ENCODE results near the gene EGFR.

Gene EGFR

DNA sequence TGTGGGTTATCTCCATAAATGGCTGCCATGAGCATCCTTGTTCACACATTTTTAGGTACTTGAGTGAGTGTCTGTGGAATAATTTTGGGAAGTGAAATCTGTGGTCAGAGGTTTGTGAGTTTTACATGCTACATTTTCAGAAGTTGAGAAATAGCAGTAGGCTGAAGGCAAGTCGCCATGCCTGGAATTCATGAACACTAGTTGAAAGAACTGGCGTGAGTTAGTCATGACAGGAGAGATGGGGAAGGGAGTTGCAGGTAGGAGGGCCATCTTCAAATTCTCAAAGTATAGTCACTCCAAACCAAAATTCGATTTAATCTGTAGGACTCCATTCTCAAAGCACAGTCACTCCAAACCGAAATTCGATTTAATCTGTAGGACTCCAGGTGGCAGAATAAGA is 89.6 kb downstream of the EGFR start:
- no peak for DNase-seq

DNA sequence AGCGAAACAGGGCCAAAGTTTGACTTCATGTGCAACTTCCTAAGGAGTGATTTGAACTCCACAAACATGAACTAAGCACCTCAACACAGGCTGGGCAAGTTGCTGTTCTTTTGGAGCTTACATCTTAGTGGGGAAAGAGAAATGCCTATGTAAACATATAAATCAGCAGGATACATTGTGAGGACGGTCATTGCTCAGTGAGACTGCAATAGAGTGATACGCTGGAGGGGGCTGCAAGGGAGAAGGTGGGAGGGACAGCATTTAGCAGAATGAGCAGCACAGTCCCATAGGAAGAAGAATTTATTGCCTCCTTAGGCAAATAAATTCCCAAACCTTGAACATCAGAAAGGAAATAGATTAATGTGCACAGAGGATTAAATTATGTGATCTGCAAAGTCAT is 90.0 kb downstream of the EGFR start:
- no peak for DNase-seq

DNA sequence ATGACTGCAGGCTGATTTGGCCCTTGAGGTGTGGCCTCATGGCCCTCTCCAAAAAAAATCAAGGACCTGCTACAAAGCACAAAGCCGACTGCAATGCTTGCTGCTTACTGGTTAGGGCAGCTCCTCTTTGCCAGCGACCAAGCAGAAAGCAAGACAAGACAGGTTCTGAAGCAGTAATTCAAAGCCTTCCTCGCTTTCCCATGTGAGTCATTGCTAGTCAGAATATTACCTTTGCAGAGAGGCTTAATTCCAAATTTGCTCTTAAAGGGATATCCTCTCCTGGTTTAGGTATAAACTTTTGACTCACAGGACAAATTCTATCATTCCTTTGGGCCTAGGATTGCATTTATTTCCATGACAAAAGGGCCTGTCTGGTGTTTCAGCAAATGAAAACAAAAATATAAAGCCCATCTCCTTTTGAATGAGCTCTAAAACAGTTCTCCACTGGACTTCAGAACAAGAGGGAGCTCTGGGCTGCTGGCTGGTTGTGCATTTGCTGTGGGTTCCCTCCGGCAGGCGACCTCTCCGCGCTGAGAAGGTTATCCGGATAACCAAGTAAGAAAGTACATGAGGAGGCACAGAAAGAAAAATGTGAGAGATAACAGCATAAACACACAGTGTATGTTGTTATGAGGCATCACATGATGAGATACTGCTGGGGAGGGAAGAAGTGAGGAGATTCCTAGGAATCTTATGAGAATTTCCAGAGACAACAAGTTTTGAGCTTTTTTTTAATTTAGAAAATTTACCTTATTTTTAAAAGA is 90.8 kb downstream of the EGFR start:
- DNase-seq = no peak

DNA sequence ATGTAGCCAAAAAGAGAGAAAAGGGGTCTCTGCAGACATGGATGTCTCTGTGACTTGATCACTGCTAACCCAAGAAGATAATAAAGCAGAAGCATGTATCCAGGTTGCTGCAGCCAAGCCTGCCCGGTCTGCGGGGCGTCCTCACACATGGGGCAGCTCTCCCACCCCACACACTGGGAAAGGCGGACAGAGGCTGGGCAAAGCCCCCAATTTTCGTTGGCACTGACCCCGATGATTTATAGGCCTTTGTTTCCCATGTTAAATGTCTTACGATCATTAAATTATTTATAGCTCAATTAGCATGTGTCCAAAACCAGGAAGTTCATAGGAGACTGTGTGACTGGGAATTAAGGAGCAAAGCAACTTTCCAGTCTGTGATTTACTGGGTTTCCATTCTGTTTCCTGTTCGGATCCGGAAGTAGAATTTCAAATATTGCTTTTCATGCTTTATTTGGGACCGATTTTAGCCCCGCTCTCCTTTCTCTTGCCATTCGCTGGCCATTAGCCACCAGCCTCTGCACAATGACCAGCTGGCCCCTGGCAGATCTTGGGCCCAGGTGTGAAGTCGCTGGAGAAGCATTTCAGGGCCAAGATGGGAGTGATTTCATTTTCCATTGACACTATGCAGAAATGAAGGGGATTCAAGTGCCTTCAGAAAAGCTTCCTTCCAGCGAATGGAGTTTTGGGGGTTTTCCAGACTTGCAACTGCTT is 91.6 kb downstream of the EGFR start:
- no peak for DNase-seq

DNA sequence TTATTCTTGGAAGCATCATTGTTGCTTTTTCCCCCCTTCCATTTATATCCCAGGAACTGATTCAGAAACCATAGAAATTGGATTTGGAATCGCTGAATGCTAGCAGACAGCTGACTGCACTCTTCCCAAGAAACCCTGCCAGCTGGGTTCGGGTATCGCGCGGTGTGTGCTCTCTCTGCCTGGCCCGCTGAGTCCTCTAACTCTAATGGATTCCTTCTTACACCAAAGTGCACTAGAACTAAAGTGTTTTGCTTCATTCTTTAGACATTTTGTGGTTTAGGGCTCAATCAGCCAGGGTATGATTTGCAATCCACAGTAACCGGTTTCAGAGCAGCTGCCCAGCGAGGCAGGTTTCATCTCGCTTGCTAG is 92.2 kb downstream of the EGFR start:
- DNase-seq = no peak

DNA sequence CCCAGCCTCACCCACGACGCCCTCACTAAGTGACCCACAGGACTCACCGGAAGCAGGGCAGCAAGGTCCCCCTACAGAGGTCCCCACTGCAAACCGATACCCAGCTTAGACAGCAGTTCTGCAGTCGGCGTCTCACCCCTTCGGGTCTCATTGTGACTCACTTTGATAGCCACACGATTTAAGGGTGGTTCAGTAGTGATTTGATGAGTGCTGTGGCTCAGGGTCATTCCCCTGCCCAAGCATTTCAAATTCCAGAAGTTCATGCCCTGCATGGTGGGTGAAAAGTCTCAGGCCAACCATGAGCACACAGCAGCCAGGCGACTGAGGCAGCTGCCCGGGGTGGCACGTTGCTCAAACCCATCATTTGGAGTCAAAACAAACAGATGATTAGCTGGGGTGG is 93.2 kb downstream of the EGFR start:
- no peak for DNase-seq

DNA sequence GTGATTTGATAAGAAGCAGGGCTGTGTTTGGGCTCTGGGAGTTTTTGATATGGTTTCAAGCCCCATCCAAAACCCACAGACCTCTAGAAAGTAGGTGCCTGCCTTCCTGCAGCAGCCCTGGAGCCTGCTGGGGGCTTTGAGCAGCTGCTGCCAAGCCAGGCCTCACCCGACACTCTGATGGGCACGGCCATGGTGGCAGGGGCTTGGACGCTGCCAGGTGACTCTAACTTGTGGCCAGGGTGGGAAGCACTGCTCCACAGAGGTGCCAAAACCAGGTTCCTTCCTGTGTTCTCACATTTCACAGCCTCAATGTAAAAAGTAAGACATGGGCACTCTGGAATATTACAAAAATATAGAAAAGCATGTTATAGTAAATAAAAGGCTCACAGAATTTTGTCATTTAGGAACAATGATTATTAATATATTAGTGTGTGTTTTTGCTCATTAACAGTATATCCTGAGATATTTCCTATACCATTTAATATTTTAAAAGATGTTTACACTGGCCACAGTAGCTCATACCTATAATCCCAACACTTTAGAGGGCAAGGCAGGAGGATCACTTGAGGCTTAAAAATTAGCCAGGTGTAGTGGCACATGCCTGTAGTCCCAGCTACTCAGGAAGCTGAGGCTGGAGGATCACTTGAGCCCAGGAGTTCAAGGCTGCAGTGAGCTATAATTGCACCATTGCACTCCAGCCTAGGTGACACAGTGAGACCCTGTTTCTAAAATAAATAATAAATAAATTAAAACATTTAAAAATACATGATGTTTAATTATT is 95.1 kb downstream of the EGFR start:
- no peak for DNase-seq

DNA sequence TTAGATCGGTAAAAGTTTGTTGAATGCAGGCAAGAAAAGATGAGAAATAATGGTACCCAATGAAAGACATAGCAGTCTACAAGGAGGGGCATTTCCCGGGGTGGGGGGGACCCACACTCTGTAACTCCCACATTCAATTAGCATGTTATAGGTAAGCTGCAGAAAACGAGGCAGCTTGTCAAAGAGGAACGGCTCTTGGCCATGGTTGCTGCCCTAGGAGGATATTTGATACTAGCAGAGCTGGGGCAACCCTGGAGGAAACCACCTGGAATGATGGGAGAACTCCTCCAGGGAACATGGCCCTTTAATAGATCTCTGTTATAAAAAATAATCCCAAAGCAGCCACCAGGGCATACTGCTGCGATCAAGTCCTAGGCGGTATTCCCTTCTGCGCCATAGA is 98.5 kb downstream of the EGFR start:
- DNase-seq = no peak

DNA sequence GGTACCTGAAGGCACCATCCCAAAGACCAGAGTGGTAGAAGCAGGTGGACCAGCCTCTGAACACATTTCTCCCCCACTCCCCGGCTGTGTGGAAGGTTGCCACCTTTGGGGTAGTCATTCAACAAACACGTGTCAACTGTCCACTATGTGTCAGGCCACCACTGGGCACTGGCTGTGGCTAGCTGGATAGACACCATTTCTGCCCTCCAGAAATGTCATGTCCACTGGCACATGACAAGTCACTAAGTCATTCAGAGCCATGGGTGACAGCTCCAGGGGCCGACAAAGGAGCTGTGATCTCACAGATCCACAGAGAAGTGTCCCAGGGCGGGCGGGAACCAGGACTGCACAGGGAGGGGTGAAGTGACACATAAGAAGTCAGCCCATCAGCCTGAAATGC is 99.6 kb downstream of the EGFR start:
- no peak for DNase-seq

DNA sequence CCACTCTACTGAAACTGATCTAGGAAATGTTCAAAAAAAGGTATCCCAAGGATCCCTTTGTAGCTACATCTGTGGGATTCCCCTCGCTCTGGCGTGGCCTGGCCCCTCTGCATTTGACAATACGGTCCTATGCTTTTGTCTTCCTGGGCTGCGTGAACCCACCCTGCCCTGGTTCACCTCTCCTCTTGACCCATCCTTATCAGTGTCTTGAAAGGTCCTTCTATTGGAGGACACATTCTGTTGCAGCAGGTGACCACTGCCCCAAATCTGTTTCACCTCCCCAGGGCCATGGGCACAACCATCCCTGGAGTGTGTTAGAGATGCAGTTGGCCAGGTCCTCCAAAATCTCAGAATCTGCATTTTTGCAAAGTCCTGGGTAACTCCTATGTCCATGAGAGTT is 100.8 kb downstream of the EGFR start:
- no peak for DNase-seq

DNA sequence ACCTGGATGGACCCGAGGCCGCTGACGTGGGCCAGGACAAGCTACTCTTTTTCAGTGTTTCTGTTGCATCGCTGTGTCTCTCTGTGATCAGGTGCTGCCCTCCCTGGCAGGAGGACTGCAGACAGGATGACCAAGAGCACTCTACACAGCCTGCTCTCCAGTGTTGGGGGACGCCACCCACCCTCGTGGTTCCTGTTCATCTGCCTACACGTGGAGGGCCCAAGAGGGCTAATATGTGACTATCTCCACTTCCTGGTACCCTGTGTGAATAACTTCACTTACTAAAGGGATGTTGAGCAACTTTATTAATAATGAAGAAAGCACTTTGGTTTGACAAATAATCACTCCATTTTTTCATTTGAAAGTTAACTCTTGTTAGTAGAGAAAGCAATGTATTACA is 101.3 kb downstream of the EGFR start:
- no peak for DNase-seq

DNA sequence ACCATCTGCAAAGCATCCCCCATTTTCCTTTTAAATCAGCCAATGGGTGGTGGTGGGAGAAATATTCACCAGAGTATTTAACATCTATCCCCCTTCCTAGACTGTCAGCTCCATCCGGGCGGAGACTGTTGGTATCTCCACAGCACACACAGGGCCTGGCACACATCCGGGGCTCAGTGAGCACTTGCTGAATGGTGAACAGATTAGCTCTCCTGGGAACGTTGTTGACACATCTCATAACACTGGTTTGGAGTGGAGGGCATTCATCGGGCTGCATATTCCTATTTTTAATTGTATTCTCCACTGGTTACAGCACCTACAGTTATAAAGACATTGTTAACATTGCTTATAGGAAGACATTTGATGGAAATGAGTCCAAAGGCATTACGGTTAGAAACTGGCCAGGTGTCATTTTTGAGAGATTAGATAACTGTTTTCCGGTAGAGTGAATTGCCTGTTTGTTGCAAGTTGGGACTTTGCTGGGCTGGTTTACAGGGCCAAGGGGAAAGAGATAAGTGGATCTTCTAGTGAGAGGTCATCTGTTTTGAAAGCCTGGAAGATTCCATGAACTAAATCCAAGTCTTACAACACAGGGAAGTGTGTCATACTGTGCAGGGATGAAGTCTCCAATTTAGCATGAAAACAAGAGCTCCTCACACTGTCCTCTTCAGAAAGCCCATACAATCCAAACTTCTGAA is 101.8 kb downstream of the EGFR start:
- no peak for DNase-seq

DNA sequence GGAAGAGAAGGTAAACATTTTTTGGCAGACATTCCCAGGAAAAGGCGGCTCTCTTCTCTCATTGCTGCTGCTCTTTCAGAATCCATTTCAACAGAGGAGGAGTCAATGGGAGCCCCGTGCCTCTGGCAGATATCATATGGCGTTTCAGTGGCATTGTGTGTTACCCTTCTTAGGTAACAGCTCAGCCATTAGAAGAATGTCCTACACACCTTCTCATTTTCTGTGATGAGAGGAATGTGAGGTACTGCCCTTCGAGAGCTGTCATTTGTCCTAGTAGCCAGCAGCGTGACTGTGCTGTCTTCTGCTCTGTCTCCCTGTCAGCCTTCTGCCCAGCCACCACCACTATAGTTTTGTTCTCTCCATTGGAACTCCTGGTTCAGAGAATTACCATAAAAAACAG is 102.4 kb downstream of the EGFR start:
- DNase-seq = no peak

DNA sequence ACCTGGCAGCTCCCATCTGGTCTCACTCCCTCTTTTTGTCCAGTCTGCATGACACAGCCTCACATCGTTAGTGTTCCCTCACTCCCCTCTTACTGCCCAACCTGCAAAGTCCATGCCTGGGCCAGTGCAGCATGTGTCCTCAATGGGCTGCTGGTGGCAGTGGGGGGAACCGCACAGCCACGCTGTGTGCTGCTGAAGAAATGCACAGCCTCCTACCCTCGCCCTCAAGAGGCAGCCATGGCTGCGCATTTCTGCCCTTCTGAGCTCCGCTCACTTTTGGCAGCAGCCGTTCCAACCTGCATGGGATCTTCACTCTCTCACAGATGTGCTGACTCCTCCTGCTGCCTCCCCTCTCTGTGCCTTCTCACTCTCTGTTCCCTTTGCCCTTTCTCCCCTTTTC is 103.4 kb downstream of the EGFR start:
- no peak for DNase-seq

DNA sequence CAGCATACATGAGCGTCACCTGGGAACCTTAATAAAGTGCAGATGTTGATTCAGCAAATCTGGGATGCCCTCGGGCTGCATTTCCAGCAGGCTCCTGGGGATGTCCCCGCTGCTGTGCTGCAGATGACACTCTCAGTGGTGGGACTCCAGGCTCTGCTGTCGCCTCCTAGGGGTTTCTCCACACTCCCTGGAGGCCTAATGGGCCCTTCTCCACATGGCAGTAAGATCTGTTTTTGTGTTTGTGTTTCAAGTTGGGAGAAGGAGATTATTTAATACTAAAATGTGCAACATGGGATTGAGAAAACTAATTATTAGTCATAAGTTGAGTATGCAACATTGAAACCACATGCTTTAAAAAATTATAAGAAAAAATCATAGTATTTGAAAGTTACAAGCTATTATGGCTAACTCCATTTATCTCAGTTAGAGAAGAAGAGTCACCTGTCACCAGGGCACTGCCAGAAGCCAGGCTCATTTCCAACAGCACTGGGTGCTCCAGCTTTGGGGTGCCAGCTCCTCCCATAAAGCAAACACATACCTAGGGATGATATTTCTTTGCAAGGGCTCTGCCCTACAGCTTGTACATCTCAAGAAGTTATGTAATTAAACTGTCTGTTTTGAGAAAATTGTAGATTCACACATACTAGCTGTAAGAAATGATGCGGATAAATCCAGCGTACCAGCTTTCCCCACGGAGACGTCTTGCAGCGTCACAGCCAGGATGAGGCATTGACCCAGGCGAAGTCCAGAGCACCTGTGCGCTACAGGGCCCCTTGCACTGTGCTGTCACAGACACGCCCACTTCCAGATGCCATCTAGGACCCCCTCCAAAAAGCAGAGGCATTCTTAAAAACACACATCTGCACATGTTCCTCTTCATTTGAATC is 106.4 kb downstream of the EGFR start:
- no peak for DNase-seq

DNA sequence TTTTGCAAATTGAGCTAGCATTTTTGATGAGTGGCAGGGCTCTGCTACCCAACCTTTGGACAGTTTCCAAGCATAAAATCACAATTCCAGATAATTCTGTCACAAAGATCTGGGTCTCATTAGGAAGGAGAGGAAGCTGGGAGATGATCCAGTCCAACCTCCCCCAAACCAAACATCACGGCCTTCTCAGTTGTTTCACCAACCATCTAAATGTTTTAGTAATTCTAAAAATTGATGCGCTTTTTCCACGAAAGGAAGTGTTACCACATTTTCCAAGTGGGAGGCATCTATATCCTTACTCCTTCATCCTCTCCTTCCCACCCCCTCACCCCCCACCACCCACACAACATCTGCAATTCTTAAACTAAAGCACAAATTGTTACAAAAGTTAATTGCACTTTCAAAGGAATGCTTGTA is 108.3 kb downstream of the EGFR start:
- DNase-seq = no peak

DNA sequence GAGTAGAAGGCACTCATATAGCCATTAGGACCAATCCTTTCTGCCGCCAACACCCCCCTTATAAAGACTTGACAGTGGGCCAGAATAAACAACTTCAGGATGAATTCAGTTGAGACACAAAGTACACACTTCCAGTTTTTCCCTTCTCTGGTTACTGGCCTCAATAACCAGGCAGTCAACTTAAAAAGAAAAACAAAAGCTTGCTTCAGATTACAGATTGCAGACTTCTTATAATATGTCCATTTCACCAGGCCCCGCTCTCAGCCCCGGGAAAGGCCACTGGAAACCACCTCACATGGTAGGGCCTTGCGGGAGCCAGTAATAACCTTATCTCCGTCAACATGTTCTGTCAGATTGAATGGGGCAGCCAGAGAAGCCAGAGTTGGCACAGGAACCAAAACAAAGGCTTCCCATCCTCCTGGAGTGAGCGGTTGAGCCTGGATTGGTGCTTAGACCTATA is 108.8 kb downstream of the EGFR start:
- DNase-seq = no peak

DNA sequence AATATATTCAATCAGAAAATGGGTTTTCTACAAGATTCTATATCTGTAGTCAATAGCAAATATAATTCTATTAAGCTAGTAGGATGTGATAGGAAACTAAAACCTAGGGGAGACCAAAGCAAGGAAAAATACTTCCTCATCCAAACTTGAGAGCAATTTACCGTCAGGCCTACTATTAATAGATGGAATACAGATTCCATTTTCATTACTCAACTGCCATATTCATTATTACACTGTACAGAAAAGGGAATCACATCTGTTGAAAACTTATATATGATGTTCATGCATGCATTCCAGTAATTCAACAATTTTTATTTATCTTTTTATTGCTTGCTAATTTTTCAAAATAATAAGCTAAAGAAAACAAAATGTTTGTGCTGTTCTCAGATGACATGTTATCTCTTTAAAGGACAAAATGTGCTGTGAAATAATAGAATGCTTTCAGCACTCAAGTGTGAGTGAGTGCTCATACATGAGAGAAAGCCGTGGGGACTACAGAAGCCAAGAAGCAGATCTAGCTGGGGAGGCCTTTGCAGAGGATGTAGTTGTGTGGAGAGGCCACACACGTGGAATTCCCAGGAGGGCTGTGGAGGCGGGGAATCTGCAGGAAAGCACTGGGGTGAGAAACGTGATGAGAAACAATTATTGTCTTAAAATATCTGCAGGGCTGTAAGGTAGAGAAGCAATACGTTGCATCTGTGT is 110.0 kb downstream of the EGFR start:
- no peak for DNase-seq

DNA sequence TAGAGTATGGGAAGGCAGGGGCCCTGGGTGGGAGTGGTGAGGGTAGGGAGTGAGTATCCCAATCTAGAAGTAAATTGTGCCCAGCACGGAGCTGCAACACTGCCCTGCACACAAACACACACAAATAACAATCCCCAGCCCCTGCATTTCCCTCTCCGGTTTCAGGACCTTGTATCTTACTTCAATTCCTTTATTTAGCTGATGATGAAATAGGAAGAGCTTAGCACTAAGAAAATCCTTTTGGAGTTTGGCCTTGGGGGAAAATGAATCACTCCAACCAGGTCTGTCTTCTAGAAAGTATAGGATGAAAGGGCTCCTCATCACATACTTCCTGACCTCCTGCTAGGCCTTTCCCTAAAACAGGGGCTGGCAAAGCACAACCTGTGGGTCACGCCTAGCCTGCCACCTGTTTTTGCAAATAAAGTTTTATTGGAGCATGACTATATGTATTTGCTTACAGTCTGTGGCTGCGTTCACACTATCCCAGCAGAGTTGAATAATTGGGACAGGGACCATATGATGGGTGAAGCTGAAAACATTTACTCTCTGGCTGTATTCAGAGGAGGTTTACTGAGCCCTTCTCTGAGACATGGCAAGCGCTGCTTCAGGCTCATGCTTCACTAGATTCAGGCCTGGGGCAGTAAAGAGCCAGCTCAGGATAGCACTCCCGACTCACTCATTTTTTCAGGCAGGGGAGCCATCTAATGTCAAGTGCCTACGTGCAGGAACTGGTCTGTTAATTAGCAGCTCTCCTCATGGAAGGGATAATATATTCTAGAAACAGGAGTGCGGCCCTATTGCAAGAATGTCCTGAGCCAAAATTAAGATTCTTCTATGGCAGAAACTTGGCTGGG is 111.0 kb downstream of the EGFR start:
- DNase-seq = no peak

DNA sequence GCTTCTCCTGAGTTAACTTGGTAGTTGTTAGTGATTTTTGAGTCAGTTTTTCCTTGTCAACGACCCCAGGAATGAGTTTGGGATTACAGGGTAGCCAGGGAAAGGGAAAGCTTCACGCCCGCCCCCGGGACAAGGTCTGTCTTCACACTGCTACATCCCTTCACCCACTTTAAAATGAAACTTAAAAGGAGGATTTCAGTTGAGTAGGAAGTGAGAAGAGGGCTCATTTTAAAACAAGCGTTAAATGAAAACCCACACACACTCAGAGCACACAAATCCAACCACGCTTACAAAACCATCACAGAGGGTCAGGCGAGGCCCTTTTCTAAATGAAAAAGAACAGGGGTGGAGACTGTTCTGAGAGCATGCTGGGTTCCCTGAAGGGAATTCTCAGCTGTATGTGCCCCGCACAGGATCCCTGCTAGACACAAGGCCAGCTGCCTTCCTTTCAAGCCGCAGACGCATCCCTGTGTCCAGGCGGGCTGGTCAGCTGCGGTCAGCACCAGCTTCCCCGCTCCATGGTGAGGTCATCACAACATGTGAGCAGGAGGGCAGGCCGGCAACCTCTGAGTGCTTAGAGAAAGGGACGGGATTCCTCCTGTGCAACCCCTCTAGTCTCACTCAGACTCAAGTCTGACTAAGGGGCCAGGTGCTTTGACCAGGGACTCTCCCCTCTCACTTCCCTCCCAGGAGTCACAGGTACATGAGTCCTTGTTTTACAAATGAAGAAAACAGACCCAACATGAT is 111.8 kb downstream of the EGFR start:
- DNase-seq = no peak
